Measurements from ENCODE around the gene PHTF1.
"Not testable (repeated sequence)": the region's sequence is repeated elsewhere in the genome, so short reads cannot be mapped to it uniquely, and the experiment has no call there.

Gene PHTF1

GRCh38 chr1:113760102-113761080 is 1.1 kb upstream of the PHTF1 start:
- Histone ChIP-seq H3K9ac (peak overlapping the region; percentile 84), H3K9me3 (no peaks in the 10 kb centered on the region), H4K20me1 (no peaks in the 10 kb centered on the region), H3K4me1 (peaks cover 32% of the 10 kb centered on the region), H3K4me3 (peak overlapping the region; percentile 88), H3K4me2 (peak overlapping the region; percentile 85), H3K36me3 (peaks cover 20% of the 10 kb centered on the region), H3K27ac (peak overlapping the region; percentile 84; the same call in 1 of the 2 replicates), H3K27me3 (no peaks in the 10 kb centered on the region)
- no peak for TF ChIP-seq Cebpa-rat (IDR thresholded peaks at IDR 0.05)

- Histone ChIP-seq H4K20me1 (no peaks in the 10 kb centered on the region), H3K27me3 (no peaks in the 10 kb centered on the region), H3K4me1 (peaks cover 32% of the 10 kb centered on the region), H3K4me3 (peak overlapping the region; percentile 88), H3K9ac (peak overlapping the region; percentile 84), H3K27ac (peak overlapping the region; percentile 84), H3K36me3 (peaks cover 13% of the 10 kb centered on the region), H3K9me3 (no peaks in the 10 kb centered on the region), H3K4me2 (peak overlapping the region; percentile 85)
- TF ChIP-seq Cebpa-rat (IDR thresholded peaks at IDR 0.05), result no peak
These were observed 504 bp downstream of the PHTF1 start for GRCh38 chr1:113758631-113759332.

- no peaks in the 10 kb centered on the region for H3K27me3 ChIP-seq
- H3K9me3 ChIP-seq, result no peaks in the 10 kb centered on the region
- no peaks in the 10 kb centered on the region for H4K20me1 ChIP-seq
- H3K9ac ChIP-seq, result no peak overlapping the region
- no peak overlapping the region for H3K4me3 ChIP-seq
- H3K27ac ChIP-seq, result no peak overlapping the region
- H3K4me1 ChIP-seq, result peaks cover 32% of the 10 kb centered on the region
- H3K36me3 ChIP-seq, result peaks cover 21% of the 10 kb centered on the region
- H3K4me2 ChIP-seq, result peak overlapping the region; percentile 85
- TF ChIP-seq Cebpa-rat (IDR thresholded peaks at IDR 0.05), result no peak
These were observed 2.8 kb downstream of the PHTF1 start for GRCh38 chr1:113756461-113756860.

GRCh38 chr1:113753333-113753732 is 6.0 kb downstream of the PHTF1 start:
- H3K4me2 ChIP-seq, H3K9me3 ChIP-seq, H3K9ac ChIP-seq, H4K20me1 ChIP-seq, H3K27ac ChIP-seq, H3K4me3 ChIP-seq, H3K27me3 ChIP-seq: not testable (repeated sequence)
- Histone ChIP-seq H3K4me1 (peaks cover 24% of the 10 kb centered on the region), H3K36me3 (peaks cover 28% of the 10 kb centered on the region)

GRCh38 chr1:113751516-113751915 is 7.8 kb downstream of the PHTF1 start:
- Histone ChIP-seq H3K4me3 (no peak overlapping the region), H3K27ac (no peak overlapping the region), H3K4me1 (peaks cover 10% of the 10 kb centered on the region), H4K20me1 (no peaks in the 10 kb centered on the region), H3K4me2 (no peak overlapping the region), H3K36me3 (peaks cover 35% of the 10 kb centered on the region), H3K9ac (no peak overlapping the region), H3K9me3 (no peaks in the 10 kb centered on the region), H3K27me3 (no peaks in the 10 kb centered on the region)
- no peak for TF ChIP-seq Cebpa-rat (IDR thresholded peaks at IDR 0.05)

- no peak for TF ChIP-seq Cebpa-rat (IDR thresholded peaks at IDR 0.05)
- H3K9ac ChIP-seq, result no peak overlapping the region
- H4K20me1 ChIP-seq, result no peaks in the 10 kb centered on the region
- peaks cover 39% of the 10 kb centered on the region for H3K36me3 ChIP-seq
- no peak overlapping the region for H3K4me2 ChIP-seq
- H3K27ac ChIP-seq, result no peak overlapping the region
- peaks cover 6% of the 10 kb centered on the region for H3K4me1 ChIP-seq
- H3K9me3 ChIP-seq, result no peaks in the 10 kb centered on the region
- no peak overlapping the region for H3K4me3 ChIP-seq
- H3K27me3 ChIP-seq, result no peaks in the 10 kb centered on the region
These were observed 8.2 kb downstream of the PHTF1 start for GRCh38 chr1:113751114-113751513.

GRCh38 chr1:113749402-113749801 is 9.9 kb downstream of the PHTF1 start:
- Histone ChIP-seq H3K9ac (no peak overlapping the region), H3K4me2 (no peak overlapping the region), H3K4me1 (no peaks in the 10 kb centered on the region), H3K4me3 (no peak overlapping the region), H3K36me3 (peaks cover 44% of the 10 kb centered on the region), H3K27ac (no peak overlapping the region), H3K27me3 (no peaks in the 10 kb centered on the region), H4K20me1 (no peaks in the 10 kb centered on the region), H3K9me3 (no peaks in the 10 kb centered on the region)
- no peak for TF ChIP-seq Cebpa-rat (IDR thresholded peaks at IDR 0.05)

- Histone ChIP-seq H3K4me1 (no peaks in the 10 kb centered on the region), H3K9me3 (no peaks in the 10 kb centered on the region), H3K27ac (no peak overlapping the region), H4K20me1 (no peaks in the 10 kb centered on the region), H3K4me3 (no peak overlapping the region), H3K36me3 (peaks cover 38% of the 10 kb centered on the region), H3K4me2 (no peak overlapping the region), H3K9ac (no peak overlapping the region), H3K27me3 (no peaks in the 10 kb centered on the region)
- TF ChIP-seq Cebpa-rat (IDR thresholded peaks at IDR 0.05), result no peak
These were observed 11.9 kb downstream of the PHTF1 start for GRCh38 chr1:113747376-113747775.

GRCh38 chr1:113745425-113745824 is 13.9 kb downstream of the PHTF1 start:
- Histone ChIP-seq H3K36me3 (peaks cover 46% of the 10 kb centered on the region), H3K4me1 (no peaks in the 10 kb centered on the region), H3K4me3 (no peak overlapping the region), H3K27ac (no peak overlapping the region), H4K20me1 (no peaks in the 10 kb centered on the region), H3K9me3 (no peaks in the 10 kb centered on the region), H3K4me2 (no peak overlapping the region), H3K27me3 (no peaks in the 10 kb centered on the region), H3K9ac (no peak overlapping the region)
- no peak for TF ChIP-seq Cebpa-rat (IDR thresholded peaks at IDR 0.05)

- H3K27me3 ChIP-seq, result no peaks in the 10 kb centered on the region
- H3K27ac ChIP-seq, result no peak overlapping the region
- H3K4me3 ChIP-seq, result no peak overlapping the region
- no peaks in the 10 kb centered on the region for H3K4me1 ChIP-seq
- H3K9ac ChIP-seq, result no peak overlapping the region
- no peak for TF ChIP-seq Cebpa-rat (IDR thresholded peaks at IDR 0.05)
- peaks cover 42% of the 10 kb centered on the region for H3K36me3 ChIP-seq
- H3K4me2 ChIP-seq, result no peak overlapping the region
- no peaks in the 10 kb centered on the region for H3K9me3 ChIP-seq
- no peaks in the 10 kb centered on the region for H4K20me1 ChIP-seq
These were observed 15.2 kb downstream of the PHTF1 start for GRCh38 chr1:113744114-113744513.

All from BLaER1 (cell line).